Measurements from ENCODE around the gene GAS7. TPM values are rescaled to one million over a fixed set of nuclear protein-coding genes. Genes with fewer than 3 reads are reported as not detected.

GAS7 gene
- total and polyA plus RNA-seq, 4 donors, result 9.0 to 112 (median 46.1) TPM

DNA sequence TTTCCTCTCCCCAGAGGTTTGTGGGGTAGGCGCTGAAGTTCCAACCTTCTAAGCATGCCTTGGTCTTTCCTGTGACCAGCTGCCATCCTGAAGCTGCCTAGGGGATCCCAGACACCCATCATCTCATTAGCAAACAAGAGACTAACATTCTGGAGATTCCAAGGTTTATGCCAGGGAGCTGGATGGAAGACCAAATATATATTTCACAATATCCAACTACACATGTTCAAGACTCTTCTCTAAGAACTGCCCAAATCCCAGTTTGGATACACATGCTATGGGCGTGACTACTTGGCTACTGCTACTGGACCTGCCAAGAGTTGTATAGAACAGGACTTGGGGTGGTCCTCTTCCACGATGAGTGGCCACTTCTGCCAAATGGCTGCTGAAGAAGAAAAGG, 200.3 kb downstream of the GAS7 start:
- Histone ChIP-seq H3K27me3 (ENCODE audit: control insufficient read depth in 3 of 3, insufficient read depth in 3 of 3, low read length in 2 of 3) (peaks cover 0 to 2% (median 0%) of the 10 kb centered on the region in 3 donors), H3K4me1 (ENCODE audit: control insufficient read depth in 5 of 5, insufficient read depth in 5 of 5, low read length in 5 of 5) (peaks cover 0 to 35% (median 12%) of the 10 kb centered on the region in 5 donors), H3K4me3 (no peak overlapping the region), H3K27ac (ENCODE audit: low read depth in 1 of 2, low read length in 1 of 2) (no peak overlapping the region), H3K36me3 (ENCODE audit: control insufficient read depth in 4 of 4, insufficient read depth in 4 of 4, low read length in 4 of 4) (no peaks in the 10 kb centered on the region), H3K9me3 (ENCODE audit: control insufficient read depth in 4 of 4, insufficient read depth in 3 of 4, low read length in 3 of 4) (peaks cover 0 to 2% (median 0%) of the 10 kb centered on the region in 4 donors), H3K9ac (ENCODE audit: insufficient read depth in 1 of 2, low read length in 2 of 2) (no peak overlapping the region)
- TF ChIP-seq, protein P1, sequence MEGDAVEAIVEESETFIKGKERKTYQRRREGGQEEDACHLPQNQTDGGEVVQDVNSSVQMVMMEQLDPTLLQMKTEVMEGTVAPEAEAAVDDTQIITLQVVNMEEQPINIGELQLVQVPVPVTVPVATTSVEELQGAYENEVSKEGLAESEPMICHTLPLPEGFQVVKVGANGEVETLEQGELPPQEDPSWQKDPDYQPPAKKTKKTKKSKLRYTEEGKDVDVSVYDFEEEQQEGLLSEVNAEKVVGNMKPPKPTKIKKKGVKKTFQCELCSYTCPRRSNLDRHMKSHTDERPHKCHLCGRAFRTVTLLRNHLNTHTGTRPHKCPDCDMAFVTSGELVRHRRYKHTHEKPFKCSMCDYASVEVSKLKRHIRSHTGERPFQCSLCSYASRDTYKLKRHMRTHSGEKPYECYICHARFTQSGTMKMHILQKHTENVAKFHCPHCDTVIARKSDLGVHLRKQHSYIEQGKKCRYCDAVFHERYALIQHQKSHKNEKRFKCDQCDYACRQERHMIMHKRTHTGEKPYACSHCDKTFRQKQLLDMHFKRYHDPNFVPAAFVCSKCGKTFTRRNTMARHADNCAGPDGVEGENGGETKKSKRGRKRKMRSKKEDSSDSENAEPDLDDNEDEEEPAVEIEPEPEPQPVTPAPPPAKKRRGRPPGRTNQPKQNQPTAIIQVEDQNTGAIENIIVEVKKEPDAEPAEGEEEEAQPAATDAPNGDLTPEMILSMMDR (IDR thresholded peaks at IDR 0.05; ENCODE audit: control extremely low read depth, extremely low read depth), result no peak
- DNase-seq (no peak), ATAC-seq (ENCODE audit: insufficient read depth, low FRiP score) (no peak)
- WGBS, 2 donors, result 74 to 83% methylated on average over 3 of the region's 3 CpGs

DNA sequence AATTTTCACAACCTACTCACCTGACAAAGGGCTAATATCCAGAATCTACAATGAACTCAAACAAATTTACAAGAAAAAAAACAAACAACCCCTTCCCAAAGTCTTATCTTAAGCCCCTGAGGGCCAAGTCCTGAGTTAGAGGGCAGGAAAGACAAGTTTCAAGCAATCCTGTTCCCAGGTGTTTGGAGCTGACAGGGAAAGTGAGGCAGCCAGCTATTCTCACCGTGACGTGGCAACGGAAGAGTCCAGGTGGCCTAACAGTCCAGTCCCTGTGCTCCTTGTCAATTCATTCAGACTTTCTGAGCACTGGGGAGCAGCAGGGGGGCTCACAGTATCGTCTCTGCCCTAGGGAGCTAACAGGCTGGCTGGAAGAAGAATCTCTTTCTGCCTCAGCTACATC, 203.6 kb downstream of the GAS7 start:
- 72 to 90% methylated on average over 4 of the region's 4 CpGs for WGBS, 2 donors
- Histone ChIP-seq H3K4me3 (no peak overlapping the region), H3K4me1 (ENCODE audit: control insufficient read depth in 5 of 5, insufficient read depth in 5 of 5, low read length in 5 of 5) (peaks cover 0 to 11% (median 3%) of the 10 kb centered on the region in 5 donors), H3K36me3 (ENCODE audit: control insufficient read depth in 4 of 4, insufficient read depth in 4 of 4, low read length in 4 of 4) (no peaks in the 10 kb centered on the region), H3K27ac (ENCODE audit: low read depth in 1 of 2, low read length in 1 of 2) (no peak overlapping the region), H3K9ac (ENCODE audit: insufficient read depth in 1 of 2, low read length in 2 of 2) (no peak overlapping the region), H3K9me3 (ENCODE audit: control insufficient read depth in 4 of 4, insufficient read depth in 3 of 4, low read length in 3 of 4) (peaks cover 0 to 2% (median 0%) of the 10 kb centered on the region in 4 donors), H3K27me3 (ENCODE audit: control insufficient read depth in 3 of 3, insufficient read depth in 3 of 3, low read length in 2 of 3) (no peaks in the 10 kb centered on the region)
- no peak for DNase-seq
- ATAC-seq (ENCODE audit: insufficient read depth, low FRiP score), result no peak
- TF ChIP-seq, protein P1 (IDR thresholded peaks at IDR 0.05; ENCODE audit: control extremely low read depth, extremely low read depth), result no peak

DNA sequence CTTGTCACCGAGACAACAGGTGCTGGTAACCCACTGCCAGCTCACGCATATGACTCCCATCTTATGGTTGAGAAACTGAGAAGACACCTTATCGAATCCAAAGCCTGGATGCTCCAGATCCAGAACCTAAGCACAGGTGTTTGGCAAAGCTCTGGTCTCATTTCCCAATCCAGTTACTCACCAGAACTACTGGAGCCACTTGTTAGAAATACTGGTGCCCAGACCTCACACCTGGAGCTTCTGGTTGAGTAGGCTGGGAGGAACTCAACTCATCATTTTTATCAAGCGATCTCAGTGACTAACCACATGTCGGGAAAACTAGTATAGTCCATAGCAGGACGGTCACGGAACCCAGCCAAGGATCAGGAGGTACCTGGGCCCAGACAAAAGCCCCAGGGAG, 206.6 kb downstream of the GAS7 start:
- peaks cover 0 to 7% (median 0%) of the 10 kb centered on the region in 5 donors for H3K4me1 ChIP-seq (ENCODE audit: control insufficient read depth in 5 of 5, insufficient read depth in 5 of 5, low read length in 5 of 5)
- H3K27me3 ChIP-seq (ENCODE audit: control insufficient read depth in 3 of 3, insufficient read depth in 3 of 3, low read length in 2 of 3), result no peaks in the 10 kb centered on the region
- H3K36me3 ChIP-seq (ENCODE audit: control insufficient read depth in 4 of 4, insufficient read depth in 4 of 4, low read length in 4 of 4), result no peaks in the 10 kb centered on the region
- H3K27ac ChIP-seq (ENCODE audit: low read depth in 1 of 2, low read length in 1 of 2), result no peak overlapping the region
- H3K9ac ChIP-seq (ENCODE audit: insufficient read depth in 1 of 2, low read length in 2 of 2), result no peak overlapping the region
- WGBS, 2 donors, result 93 to 96% methylated on average over 7 of the region's 7 CpGs
- no peak overlapping the region for H3K4me3 ChIP-seq
- H3K9me3 ChIP-seq (ENCODE audit: control insufficient read depth in 4 of 4, insufficient read depth in 3 of 4, low read length in 3 of 4), result peaks cover 0 to 2% (median 0%) of the 10 kb centered on the region in 4 donors
- TF ChIP-seq, protein P1 (IDR thresholded peaks at IDR 0.05; ENCODE audit: control extremely low read depth, extremely low read depth), result no peak
- ATAC-seq (ENCODE audit: insufficient read depth, low FRiP score), result no peak
- DNase-seq, result no peak

DNA sequence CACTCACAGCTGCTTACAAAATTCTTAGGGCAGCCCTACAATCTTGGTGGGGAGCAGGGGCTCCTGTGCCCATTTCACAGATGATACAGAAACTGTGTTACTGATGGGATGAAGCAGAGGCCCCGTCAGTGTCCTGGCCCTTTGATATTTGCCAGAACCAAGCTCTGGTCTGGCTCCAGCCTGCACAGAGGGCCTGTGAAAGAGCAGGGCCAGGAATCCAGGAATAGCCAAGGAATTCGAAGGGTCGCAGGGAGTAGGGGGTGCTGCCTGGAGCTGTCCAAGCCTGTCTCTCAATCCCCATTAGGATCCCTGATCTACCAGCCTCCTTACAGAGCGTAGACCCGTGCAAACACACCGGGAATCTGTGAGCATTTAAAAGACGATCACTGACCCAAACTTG, 207.1 kb downstream of the GAS7 start:
- no peak for DNase-seq
- Histone ChIP-seq H3K27ac (ENCODE audit: low read depth in 1 of 2, low read length in 1 of 2) (no peak overlapping the region), H3K36me3 (ENCODE audit: control insufficient read depth in 4 of 4, insufficient read depth in 4 of 4, low read length in 4 of 4) (no peaks in the 10 kb centered on the region), H3K27me3 (ENCODE audit: control insufficient read depth in 3 of 3, insufficient read depth in 3 of 3, low read length in 2 of 3) (no peaks in the 10 kb centered on the region), H3K9ac (ENCODE audit: insufficient read depth in 1 of 2, low read length in 2 of 2) (no peak overlapping the region), H3K9me3 (ENCODE audit: control insufficient read depth in 4 of 4, insufficient read depth in 3 of 4, low read length in 3 of 4) (peaks cover 0 to 2% (median 0%) of the 10 kb centered on the region in 4 donors), H3K4me1 (ENCODE audit: control insufficient read depth in 5 of 5, insufficient read depth in 5 of 5, low read length in 5 of 5) (peaks cover 0 to 10% (median 0%) of the 10 kb centered on the region in 5 donors), H3K4me3 (no peak overlapping the region)
- ATAC-seq (ENCODE audit: insufficient read depth, low FRiP score), result no peak
- TF ChIP-seq, protein P1 (IDR thresholded peaks at IDR 0.05; ENCODE audit: control extremely low read depth, extremely low read depth), result no peak
- 85 to 92% methylated on average over 7 of the region's 7 CpGs for WGBS, 2 donors
